Fibroblast of peridontal ligament (primary cell): ENCODE data around the gene MTHFS.
"Not testable (repeated sequence)": the region's sequence is repeated elsewhere in the genome, so short reads cannot be mapped to it uniquely, and the experiment has no call there.

Source experiments
- DNase-seq: peaks from one replicate; pipeline ENCODE4 v3.0.0-alpha.2; 2010; ENCODE audit errors: extremely low read depth

The MTHFS gene

GRCh38 chr15:79896634-79897379, at the start of gene MTHFS:
Gene MTHFS (minus strand): TSS chr15:79897014. CDS start chr15:79896988, 26 bp downstream.
- DNase-seq, result peak; percentile 63

- no peak for DNase-seq
Measured at GRCh38 chr15:79944622-79945021, 47.8 kb upstream of the MTHFS start.

GRCh38 chr15:79943820-79944219, 47.0 kb upstream of the MTHFS start:
- DNase-seq, result peak; percentile 75

- DNase-seq, result peak; percentile 54
Measured at GRCh38 chr15:79942741-79943481, 46.1 kb upstream of the MTHFS start.

GRCh38 chr15:79939399-79939798, 42.6 kb upstream of the MTHFS start:
- no peak for DNase-seq

- no peak for DNase-seq
Measured at GRCh38 chr15:79938143-79938542, 41.3 kb upstream of the MTHFS start.

- DNase-seq, result not testable (repeated sequence)
Measured at GRCh38 chr15:79935556-79936201, 38.9 kb upstream of the MTHFS start.

GRCh38 chr15:79933231-79933630, 36.4 kb upstream of the MTHFS start:
- DNase-seq, result peak; percentile 47

- no peak for DNase-seq
Measured at GRCh38 chr15:79932447-79932846, 35.6 kb upstream of the MTHFS start.

GRCh38 chr15:79930516-79930915, 33.7 kb upstream of the MTHFS start:
- no peak for DNase-seq

- no peak for DNase-seq
Measured at GRCh38 chr15:79929412-79929811, 32.6 kb upstream of the MTHFS start.

- not testable (repeated sequence) for DNase-seq
Measured at GRCh38 chr15:79926116-79926515, 29.3 kb upstream of the MTHFS start.

GRCh38 chr15:79924379-79924778, 27.6 kb upstream of the MTHFS start:
- DNase-seq, result no peak

- DNase-seq, result peak; percentile 84
Measured at GRCh38 chr15:79923515-79924169, 26.8 kb upstream of the MTHFS start.

GRCh38 chr15:79923079-79923514, 26.3 kb upstream of the MTHFS start:
- peak; percentile 17 for DNase-seq

GRCh38 chr15:79922512-79923078, 25.8 kb upstream of the MTHFS start:
- DNase-seq, result no peak

- no peak for DNase-seq
Measured at GRCh38 chr15:79919749-79920511, 23.1 kb upstream of the MTHFS start.

GRCh38 chr15:79919090-79919748, 22.4 kb upstream of the MTHFS start:
- DNase-seq, result no peak

GRCh38 chr15:79918278-79918677, 21.5 kb upstream of the MTHFS start:
- no peak for DNase-seq

GRCh38 chr15:79916502-79917132, 19.8 kb upstream of the MTHFS start:
- no peak for DNase-seq
